Adrenal gland (tissue), 12 donors: ENCODE data around the gene CUL4A. TPM values are rescaled to one million over a fixed set of nuclear protein-coding genes. Genes with fewer than 3 reads are reported as not detected.
A peak's percentile ranks its signal among the peaks of the same experiment; 100 is the strongest.

Experiments used
- DNase-seq, 7 donors: peaks; one replicate each; pipeline ENCODE4 v3.0.0-alpha.2; 2019 to 2020
- H3K27ac ChIP-seq, 5 donors: fragments of 200-600 bp; sonication (generic) in 4 of 5; 1 replicate in 3 of 5; 2 replicates in 2 of 5; pipeline versions ENCODE4 v1.5.1 to v1.8.0; 2016 to 2020; ENCODE audit warnings: mild to moderate bottlenecking in 1 of 5
- H3K27me3 ChIP-seq: fragments of 200-600 bp; 2 replicates; pipeline ENCODE4 v1.8.0; 2021
- H3K36me3 ChIP-seq, 2 donors: fragments of 200-600 bp; replicated peaks in 1 of 2; 1 replicate in 1 of 2; 2 replicates in 1 of 2; pipeline versions ENCODE4 v1.5.1 to v1.8.0; 2018 to 2022
- H3K4me1 ChIP-seq, 2 donors: fragments of 200-600 bp; replicated peaks in 1 of 2; 1 replicate in 1 of 2; 2 replicates in 1 of 2; pipeline versions ENCODE4 v1.5.1 to v1.8.0; 2018 to 2021
- H3K4me3 ChIP-seq, 4 donors: fragments of 200-600 bp; sonication (generic) in 3 of 4; one replicate each; pipeline ENCODE4 v1.5.1; 2016 to 2018
- H3K9me3 ChIP-seq, 3 donors: fragments of 200-600 bp; sonication (generic) in 1 of 3; replicated peaks in 1 of 3; 1 replicate in 2 of 3; 2 replicates in 1 of 3; pipeline versions ENCODE4 v1.5.1 to v1.8.0; 2016 to 2021
- CTCF ChIP-seq, 6 experiments: fragments of 450-650 bp in 4 of 6; fragments of 200-600 bp in 2 of 6; sonication (generic) in 1 of 6; IDR thresholded peaks; 1 replicate in 5 of 6; 2 replicates in 1 of 6; pipeline versions ENCODE4 v1.5.1 to v1.8.0; 2016 to 2021; ENCODE audit warnings: antibody characterized with exemption in 6 of 6, mild to moderate bottlenecking in 2 of 6, moderate library complexity in 1 of 6
- POLR2A ChIP-seq, 2 donors: fragments of 450-650 bp; IDR thresholded peaks; one replicate each; pipeline ENCODE4 v1.6.1; 2017; ENCODE audit warnings: antibody characterized with exemption in 2 of 2, mild to moderate bottlenecking in 2 of 2, moderate library complexity in 1 of 2
- WGBS, 4 donors: extraction: QIAGEN DNeasy Blood & Tissue Kit in 2 of 4; methylation state at CpG; one replicate each; pipeline versions ENCODE4 v1.1.5 to v1.1.7; 2013 to 2017; 5-methylcytosine and 5-hydroxymethylcytosine counted together
- intact Hi-C, 2 donors: fragments of 100-400 bp; cut with DNase I; formaldehyde crosslinking; loops; one replicate each; pipeline versions ENCODE4 v1.14.1 to v1.15.0; 2022 to 2023
- polyA plus RNA-seq, 3 donors: library from polyadenylated mRNA; stranded (reverse); fragments of 200-250 nt in 2 of 3; fragments of 350-450 nt in 1 of 3; fragmentation: Illumina TruSeq in 1 of 3; extraction: RNeasy Lipid Tissue Mini Kit (QIAGEN cat#74804) in 1 of 3; gene quantifications; one replicate each; pipeline ENCODE4 v1.2.3, GENCODE V29; 2013 to 2014
- total RNA-seq, 9 donors: library from RNA; depleted of rRNA in 4 of 9; stranded (reverse); fragments of >200 nt in 4 of 9; fragments of 120-200 nt in 1 of 9; fragmentation: NEBNext Ultra II Directional in 1 of 9; extraction: Animal tissue kit (Norgen Biotek cat#: 25700) in 1 of 9; gene quantifications; one replicate each; pipeline versions ENCODE4 v1.1.0 to v1.2.4, GENCODE V29; 2013 to 2023
- donor health status: healthy with polysubstance abuse.
- donor health status: Bipolar disorder and iron deficiency.
- donor health status: DM: yes; HTN: yes; CAD: no.
- donor health status: DM: no; HTN: no; CAD: no.
- donor health status: DM: no; HTN: no; CAD: no.
- donor health status: DM: yes; HTN: yes; CAD: no.

Gene CUL4A
- total and polyA plus RNA-seq, 12 donors = 27.6 to 90.4 (median 58.7) TPM

- Histone ChIP-seq H3K36me3 (peaks cover 0 to 35% of the 10 kb centered on the region in 2 donors), H3K4me3 (no peak overlapping the region), H3K9me3 (no peaks in the 10 kb centered on the region), H3K27ac (no peak overlapping the region), H3K4me1 (peaks cover 10 to 45% of the 10 kb centered on the region in 2 donors), H3K27me3 (no peaks in the 10 kb centered on the region)
- no peak for DNase-seq
- 93 to 100% (median 98%) methylated on average over 2 of the region's 2 CpGs for WGBS, 4 donors
- no peak for TF ChIP-seq POLR2A (IDR thresholded peaks at IDR 0.05)
- no peak for TF ChIP-seq CTCF (IDR thresholded peaks at IDR 0.05)
- intact Hi-C loops = no loop called here
Measured at GRCh38 chr13:113201815-113202214, 7.6 kb upstream of the CUL4A start.

DNA sequence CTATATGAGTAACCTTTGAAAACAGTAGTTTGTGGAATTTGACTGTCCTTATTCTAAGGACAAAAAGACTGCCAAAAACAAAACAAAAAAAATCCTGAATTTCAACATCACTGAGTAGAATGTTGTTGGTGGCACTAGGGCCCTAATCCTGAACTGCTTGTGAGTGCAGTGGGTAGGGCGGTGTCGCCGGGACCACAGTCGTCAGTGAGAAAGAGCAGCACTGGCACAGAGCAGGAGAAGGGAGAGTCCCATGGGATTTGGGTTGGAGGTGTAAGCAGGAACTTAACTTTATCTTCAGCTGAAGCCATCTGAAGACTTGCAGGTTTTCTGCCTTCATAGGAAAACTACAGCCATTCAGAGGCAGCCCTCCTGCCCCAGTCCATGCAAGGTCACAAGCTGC, 6.5 kb upstream of the CUL4A start:
- TF ChIP-seq CTCF (IDR thresholded peaks at IDR 0.05) = no peak
- no peak for TF ChIP-seq POLR2A (IDR thresholded peaks at IDR 0.05)
- Histone ChIP-seq H3K9me3 (no peaks in the 10 kb centered on the region), H3K4me3 (no peak overlapping the region), H3K27me3 (no peaks in the 10 kb centered on the region), H3K27ac (peak overlapping the region in 3 of 5 donors; percentile 44 to 61 (median 56)), H3K4me1 (peaks cover 19 to 56% of the 10 kb centered on the region in 2 donors), H3K36me3 (peaks cover 0 to 24% of the 10 kb centered on the region in 2 donors)
- 74 to 84% (median 82%) methylated on average over 4 of the region's 4 CpGs for WGBS, 4 donors
- DNase-seq = peak in 2 of 7 donors; percentile 43 to 58
- intact Hi-C loops = no loop called here

GRCh38 chr13:113203507-113204377, 5.7 kb upstream of the CUL4A start:
- intact Hi-C loops = no loop called here
- TF ChIP-seq CTCF (IDR thresholded peaks at IDR 0.05) = no peak
- Histone ChIP-seq H3K27ac (peak overlapping the region in 3 of 5 donors; percentile 44 to 61 (median 56)), H3K4me1 (peaks cover 19 to 56% of the 10 kb centered on the region in 2 donors), H3K27me3 (no peaks in the 10 kb centered on the region), H3K4me3 (no peak overlapping the region), H3K9me3 (no peaks in the 10 kb centered on the region), H3K36me3 (peaks cover 0 to 16% of the 10 kb centered on the region in 2 donors)
- 94 to 98% (median 95%) methylated on average over 10 to 12 of the region's 12 CpGs for WGBS, 4 donors
- DNase-seq = peak in 1 of 7 donors; percentile 78

- no peaks in the 10 kb centered on the region for H3K9me3 ChIP-seq
- 89 to 91% (median 90%) methylated on average over 4 to 5 of the region's 5 CpGs; no CpG with 5 or more reads in 1 of the 4 donors for WGBS, 4 donors
- peak overlapping the region in 2 of 5 donors; percentile 56 to 61 for H3K27ac ChIP-seq
- TF ChIP-seq CTCF (IDR thresholded peaks at IDR 0.05) = no peak
- no peak for TF ChIP-seq POLR2A (IDR thresholded peaks at IDR 0.05)
- H3K27me3 ChIP-seq = no peaks in the 10 kb centered on the region
- peaks cover 19 to 56% of the 10 kb centered on the region in 2 donors for H3K4me1 ChIP-seq
- intact Hi-C loops = no loop called here
- DNase-seq = no peak
- no peak overlapping the region for H3K4me3 ChIP-seq
- peaks cover 0 to 10% of the 10 kb centered on the region in 2 donors for H3K36me3 ChIP-seq
Measured at GRCh38 chr13:113204378-113204734, 5.1 kb upstream of the CUL4A start.
